ENCODE data around the gene SLC66A2. TPM values are rescaled to one million over a fixed set of nuclear protein-coding genes. Genes with fewer than 3 reads are reported as not detected.

Gene SLC66A2
- total RNA-seq, 1 experiment from 2014 or later: 13.0 TPM

GRCh38 chr18:79987566-79987965 is 36.1 kb upstream of the SLC66A2 start:
- Histone ChIP-seq H2BK15ac (ENCODE audit: low read depth, low read length) (no peak overlapping the region), H3K18ac (ENCODE audit: insufficient read length, low read depth, low read length) (no peak overlapping the region), H3T11ph (ENCODE audit: low read length) (no peak overlapping the region), H2BK120ac (ENCODE audit: low read depth, low read length, poor library complexity, severe bottlenecking) (no peak overlapping the region), H3K4me2 (ENCODE audit: insufficient read depth, insufficient read length, low read length) (peak overlapping the region; percentile 39), H3K23me2 (ENCODE audit: insufficient read length, low read depth, low read length, poor library complexity, severe bottlenecking) (peaks cover 8% of the 10 kb centered on the region), H3K4me1 (ENCODE audit: insufficient read depth, low read length) (no peaks in the 10 kb centered on the region; the same call in 1 of the 2 replicates), H3K9me3 (ENCODE audit: control insufficient read depth, low read depth, low read length) (no peaks in the 10 kb centered on the region), H3K56ac (ENCODE audit: insufficient read length, low read depth, low read length) (no peak overlapping the region), H3K9ac (ENCODE audit: extremely low read depth, insufficient read length, low read length) (peak overlapping the region; percentile 79), H2BK5ac (ENCODE audit: insufficient read length, low read length) (no peak overlapping the region), H4K20me1 (ENCODE audit: control insufficient read depth, insufficient read depth, insufficient read length) (no peaks in the 10 kb centered on the region), H4K8ac (replicated peaks; ENCODE audit: insufficient read length, low read depth, low read length) (no peak overlapping the region), H2BK20ac (ENCODE audit: low read depth, low read length, poor library complexity, severe bottlenecking) (no peak overlapping the region), H2BK12ac (ENCODE audit: insufficient read length, low read depth, low read length) (no peak overlapping the region), H3K4ac (ENCODE audit: low read depth, low read length) (no peak overlapping the region), H3K23ac (ENCODE audit: insufficient read length, low read depth, low read length) (no peak overlapping the region), H3K27ac (ENCODE audit: insufficient read length, low read depth, low read length) (no peak overlapping the region), H3K14ac (ENCODE audit: insufficient read depth, low read length) (no peak overlapping the region), H2AK5ac (ENCODE audit: insufficient read length, low read length) (no peak overlapping the region), H3K79me1 (ENCODE audit: insufficient read depth, low read depth, low read length, poor library complexity, severe bottlenecking) (peaks cover 3% of the 10 kb centered on the region), H3K27me3 (ENCODE audit: insufficient read depth, low read length) (no peaks in the 10 kb centered on the region), H4K5ac (ENCODE audit: insufficient read length, low read depth, low read length) (no peak overlapping the region), H4K91ac (ENCODE audit: insufficient read length, low read depth, low read length) (no peak overlapping the region), H2AFZ (ENCODE audit: low read length) (no peak overlapping the region), H3K79me2 (ENCODE audit: insufficient read depth, low read length) (peaks cover 46% of the 10 kb centered on the region)
- Mint-ChIP-seq H3K36me3 (ENCODE audit: insufficient read depth in 1 of 3, low read depth in 3 of 3) (peaks cover 19 to 34% (median 23%) of the 10 kb centered on the region in 3 experiments), H3K27ac (peak overlapping the region in 2 of 3 experiments; percentile 22 to 89; a peak in 4 of 7 replicates), H3K4me1 (peaks cover 19 to 21% of the 10 kb centered on the region in 2 experiments), H3K4me3 (peak overlapping the region; percentile 82 to 90), H3K27me3 (ENCODE audit: low read depth) (no peaks in the 10 kb centered on the region), H3K9me3 (no peaks in the 10 kb centered on the region)
- WGBS (ENCODE audit: extremely low coverage, insufficient read length, low lambda C conversion rate): no CpG with 5 or more reads among the region's 6 CpGs
- no peak for TF ChIP-seq CTCF (conservative IDR thresholded peaks at IDR 0.05)
- no peak for DNase-seq
